Activated CD4-positive, alpha-beta T cell treated with anti-CD3 and anti-CD28 coated beads for 1 hour (primary cell): Measurements from ENCODE around the gene LGALS1.
A peak's percentile ranks its signal among the peaks of the same experiment; 100 is the strongest.

Experiments
- DNase-seq: peaks from one replicate; pipeline ENCODE4 v3.0.0-alpha.2; 2020

LGALS1 gene

GRCh38 chr22:37664249-37665101 lies 11.0 kb upstream of the LGALS1 start:
- DNase-seq, result no peak

GRCh38 chr22:37665487-37665886 lies 9.9 kb upstream of the LGALS1 start:
- no peak for DNase-seq

GRCh38 chr22:37669586-37669985 lies 5.8 kb upstream of the LGALS1 start:
- DNase-seq, result no peak

- no peak for DNase-seq
Observed at GRCh38 chr22:37672206-37672919, 3.1 kb upstream of the LGALS1 start.

GRCh38 chr22:37672920-37673455 lies 2.4 kb upstream of the LGALS1 start:
- no peak for DNase-seq

GRCh38 chr22:37674248-37674647 lies 1.2 kb upstream of the LGALS1 start:
- no peak for DNase-seq

- no peak for DNase-seq
Observed at GRCh38 chr22:37675930-37676735, 697 bp downstream of the LGALS1 start.

- peak; percentile 91 for DNase-seq
Observed at GRCh38 chr22:37676736-37677492, 1.5 kb downstream of the LGALS1 start.

GRCh38 chr22:37677493-37677974 lies 2.1 kb downstream of the LGALS1 start:
- no peak for DNase-seq

GRCh38 chr22:37678372-37678771 lies 2.9 kb downstream of the LGALS1 start:
- DNase-seq, result no peak

- DNase-seq, result no peak
Observed at GRCh38 chr22:37679670-37680069, 4.2 kb downstream of the LGALS1 start.

- no peak for DNase-seq
Observed at GRCh38 chr22:37680191-37680851, 4.9 kb downstream of the LGALS1 start.

GRCh38 chr22:37681001-37681424 lies 5.6 kb downstream of the LGALS1 start:
- no peak for DNase-seq

- peak; percentile 62 for DNase-seq
Observed at GRCh38 chr22:37681556-37682049, 6.2 kb downstream of the LGALS1 start.

- no peak for DNase-seq
Observed at GRCh38 chr22:37684803-37685615, 9.6 kb downstream of the LGALS1 start.

- DNase-seq, result peak; percentile 68
Observed at GRCh38 chr22:37686002-37686982, 10.9 kb downstream of the LGALS1 start, which contains the start of gene NOL12. NOL12 (plus strand) TSS chr22:37686343; CDS start chr22:37686393, 50 bp downstream.

- DNase-seq, result no peak
Observed at GRCh38 chr22:37690407-37690806, 15.0 kb downstream of the LGALS1 start.

- no peak for DNase-seq
Observed at GRCh38 chr22:37690901-37691504, 15.6 kb downstream of the LGALS1 start.
